GM23338 (cell line): Measurements from ENCODE around the gene LRP1B. TPM values are rescaled to one million over a fixed set of nuclear protein-coding genes. Genes with fewer than 3 reads are reported as not detected.

Experiments used
- ATAC-seq: fragments of 200-7000 bp; cut with Tn5 transposase; 3 replicates; pipeline ENCODE4 v1.9.1; 2020
- DNase-seq: peaks from one replicate; pipeline ENCODE4 v3.0.0-alpha.2; 2015; ENCODE audit warnings: low spot score
- H2AFZ ChIP-seq: fragments of 200-600 bp; sonication (generic); 2 replicates; pipeline ENCODE4 v1.8.0; 2016; ENCODE audit warnings: antibody characterized with exemption, mild to moderate bottlenecking, moderate library complexity
- H3F3A ChIP-seq: fragments of 200-600 bp; sonication (generic); replicated peaks from 2 replicates; pipeline ENCODE4 v1.8.0; 2017; ENCODE audit warnings: antibody characterized with exemption, mixed run types, low read depth
- H3K27ac ChIP-seq: fragments of 200-600 bp; sonication (generic); 2 replicates; pipeline ENCODE4 v1.6.1; 2016; ENCODE audit warnings: low read depth
- H3K27me3 ChIP-seq: fragments of 200-600 bp; sonication (generic); 2 replicates; pipeline ENCODE4 v1.8.0; 2016; ENCODE audit warnings: mild to moderate bottlenecking, mixed run types, moderate library complexity; ENCODE audit not compliant: insufficient read depth
- H3K36me3 ChIP-seq: fragments of 200-600 bp; sonication (generic); 2 replicates; pipeline ENCODE4 v1.8.0; 2016; ENCODE audit warnings: mild to moderate bottlenecking; ENCODE audit not compliant: insufficient read depth
- H3K4me1 ChIP-seq: fragments of 200-600 bp; sonication (generic); 2 replicates; pipeline ENCODE4 v1.8.0; 2016; ENCODE audit warnings: mild to moderate bottlenecking, moderate library complexity; ENCODE audit not compliant: insufficient read depth
- H3K4me2 ChIP-seq: fragments of 200-600 bp; sonication (generic); 2 replicates; pipeline ENCODE4 v1.7.1; 2017; ENCODE audit warnings: mixed run types
- H3K4me3 ChIP-seq: fragments of 200-600 bp; sonication (generic); 2 replicates; pipeline ENCODE4 v1.6.1; 2016; ENCODE audit warnings: mixed run types
- H3K79me2 ChIP-seq: fragments of 200-600 bp; sonication (generic); replicated peaks from 2 replicates; pipeline ENCODE4 v1.8.0; 2017; ENCODE audit warnings: mild to moderate bottlenecking; ENCODE audit not compliant: insufficient read depth
- H3K9me2 ChIP-seq: fragments of 200-600 bp; sonication (generic); 2 replicates; pipeline ENCODE4 v1.8.0; 2017; ENCODE audit not compliant: insufficient read depth
- H4K20me1 ChIP-seq: fragments of 200-600 bp; sonication (generic); replicated peaks from 2 replicates; pipeline ENCODE4 v1.8.0; 2017; ENCODE audit warnings: mild to moderate bottlenecking; ENCODE audit not compliant: insufficient read depth
- H3K27ac Mint-ChIP-seq: 2 replicates; pipeline ENCODE4 v1.8.0; 2020; ENCODE audit warnings: inconsistent platforms, mild to moderate bottlenecking, moderate library complexity, mixed read lengths
- H3K27me3 Mint-ChIP-seq: 3 replicates; pipeline ENCODE4 v1.8.0; 2022; ENCODE audit warnings: low read depth, mild to moderate bottlenecking, moderate library complexity, mixed read lengths, inconsistent platforms; ENCODE audit not compliant: insufficient read depth, poor library complexity
- H3K36me3 Mint-ChIP-seq: 3 replicates; pipeline ENCODE4 v1.8.0; 2021; ENCODE audit warnings: low read depth, mild to moderate bottlenecking, inconsistent platforms, moderate library complexity, mixed read lengths
- H3K4me1 Mint-ChIP-seq: 3 replicates; pipeline ENCODE4 v1.8.0; 2020; ENCODE audit warnings: mild to moderate bottlenecking, inconsistent platforms, mixed read lengths
- H3K4me3 Mint-ChIP-seq: 3 replicates; pipeline ENCODE4 v1.8.0; 2021; ENCODE audit warnings: moderate library complexity, mild to moderate bottlenecking, inconsistent platforms, mixed read lengths
- H3K9me3 Mint-ChIP-seq: 3 replicates; pipeline ENCODE4 v1.8.0; 2020; ENCODE audit warnings: moderate library complexity, mild to moderate bottlenecking, inconsistent platforms, mixed read lengths
- CREB1 ChIP-seq: fragments of 250-450 bp; sonication (Bioruptor Pico); IDR thresholded peaks from 2 replicates; pipeline ENCODE4 v1.5.0; 2020; ENCODE audit warnings: low read depth, mild to moderate bottlenecking, moderate library complexity
- CTCF ChIP-seq, 2 experiments: fragments of 200-600 bp in 1 of 2; sonication (generic) in 1 of 2; conservative IDR thresholded peaks; 2 replicates each; pipeline versions ENCODE4 v1.5.1 to v1.6.1; 2016 to 2017; ENCODE audit warnings: antibody characterized with exemption in 2 of 2, low read depth in 2 of 2, mild to moderate bottlenecking in 2 of 2, moderate library complexity in 1 of 2
- ETS1 ChIP-seq: IDR thresholded peaks from 2 replicates; pipeline ENCODE4 v1.6.1; 2016; ENCODE audit warnings: antibody characterized with exemption
- EZH2 ChIP-seq: fragments of 200-600 bp; sonication (generic); IDR thresholded peaks from one replicate; pipeline ENCODE4 v1.8.0; 2017; ENCODE audit warnings: antibody characterized with exemption, mild to moderate bottlenecking, low read depth; ENCODE audit not compliant: unreplicated experiment
- EZH2phosphoT487 ChIP-seq: fragments of 200-600 bp; sonication (generic); IDR thresholded peaks from one replicate; pipeline ENCODE4 v1.8.1; 2018; ENCODE audit warnings: antibody characterized with exemption; ENCODE audit not compliant: unreplicated experiment
- JUNB ChIP-seq: IDR thresholded peaks from one replicate; pipeline ENCODE4 v1.6.1; 2016; ENCODE audit warnings: antibody characterized with exemption; ENCODE audit not compliant: unreplicated experiment
- NANOG ChIP-seq: IDR thresholded peaks from 2 replicates; pipeline ENCODE4 v1.6.1; 2016; ENCODE audit warnings: antibody characterized with exemption, borderline replicate concordance
- POLR2AphosphoS5 ChIP-seq: IDR thresholded peaks from 2 replicates; pipeline ENCODE4 v1.6.1; 2016; ENCODE audit warnings: antibody characterized with exemption, low read depth
- REST ChIP-seq: IDR thresholded peaks from one replicate; pipeline ENCODE4 v1.6.1; 2018; ENCODE audit warnings: antibody characterized with exemption; ENCODE audit not compliant: unreplicated experiment
- STAT1 ChIP-seq: IDR thresholded peaks from one replicate; pipeline ENCODE4 v1.6.1; 2016; ENCODE audit warnings: antibody characterized with exemption; ENCODE audit not compliant: unreplicated experiment
- ZNF114 ChIP-seq: fragments of 250-450 bp; sonication (Bioruptor Pico); IDR thresholded peaks from 2 replicates; pipeline ENCODE4 v1.5.0; 2020; ENCODE audit warnings: mild to moderate bottlenecking, moderate library complexity
- ZNF331 ChIP-seq: fragments of 250-450 bp; sonication (Bioruptor Pico); IDR thresholded peaks from 2 replicates; pipeline ENCODE4 v1.5.0; 2020; ENCODE audit warnings: low read depth, mild to moderate bottlenecking, moderate library complexity
- ZNF462 ChIP-seq: fragments of 250-450 bp; sonication (Bioruptor Pico); IDR thresholded peaks from 2 replicates; pipeline ENCODE4 v1.5.0; 2020; ENCODE audit warnings: mild to moderate bottlenecking, moderate library complexity
- polyA plus RNA-seq: library from polyadenylated mRNA; unstranded; fragments of >200 nt; fragmentation: Nextera tagmentation; extraction: Ambion mirVana; gene quantifications from 2 replicates; pipeline ENCODE4 v1.2.1, GENCODE V29; 2016
- total RNA-seq: library from RNA; depleted of rRNA; stranded (reverse); fragments of >200 nt; shearing (Covaris generic); gene quantifications from 2 replicates; pipeline ENCODE4 v1.2.3, GENCODE V29; 2014

Gene LRP1B
- total and polyA plus RNA-seq, 2 experiments from 2014 or later: 0.15 to 0.97 TPM

- no peaks in the 10 kb centered on the region for H4K20me1 ChIP-seq
- ATAC-seq (no peak), DNase-seq (no peak)
- H3K27ac Mint-ChIP-seq: no peak overlapping the region
- TF ChIP-seq ZNF114 (no peak), POLR2AphosphoS5 (no peak), STAT1 (no peak), ETS1 (no peak), REST (no peak), ZNF462 (CRISPR knock-in tag) (no peak), ZNF331 (CRISPR knock-in tag) (no peak), CREB1 (CRISPR knock-in tag) (no peak), EZH2 (no peak), EZH2phosphoT487 (no peak), CTCF (conservative IDR thresholded peaks at IDR 0.05; ENCODE audit: low read depth in 2 of 2) (no peak), NANOG (no peak), JUNB (no peak)
- no peak overlapping the region for H3K4me3 ChIP-seq
- no peaks in the 10 kb centered on the region for H3K27me3 ChIP-seq
- H3K4me1 Mint-ChIP-seq: no peaks in the 10 kb centered on the region
- no peaks in the 10 kb centered on the region for H3K9me2 ChIP-seq
- H3K4me1 ChIP-seq: no peaks in the 10 kb centered on the region
- no peaks in the 10 kb centered on the region for H3K9me3 Mint-ChIP-seq
- no peaks in the 10 kb centered on the region for H3K36me3 ChIP-seq
- no peaks in the 10 kb centered on the region for H3F3A ChIP-seq
- H3K4me2 ChIP-seq: no peak overlapping the region
- no peak overlapping the region for H3K27ac ChIP-seq
- no peaks in the 10 kb centered on the region for H3K27me3 Mint-ChIP-seq
- no peak overlapping the region for H3K4me3 Mint-ChIP-seq
- no peaks in the 10 kb centered on the region for H3K36me3 Mint-ChIP-seq
- H2AFZ ChIP-seq: no peak overlapping the region
- no peaks in the 10 kb centered on the region for H3K79me2 ChIP-seq
Measured at GRCh38 chr2:140502951-140503630, 1627.7 kb downstream of the LRP1B start.
